WTC11 (cell line): ENCODE results near the gene SUSD1. TPM values are rescaled to one million over a fixed set of nuclear protein-coding genes. Genes with fewer than 3 reads are reported as not detected.

ENCODE experiments used
- ATAC-seq: fragments of 200-7000 bp; cut with Tn5 transposase; 2 replicates; pipeline ENCODE4 v1.10.0; 2021; ENCODE audit warnings: mild to moderate bottlenecking, moderate library complexity
- CTCF ChIA-PET: fragments of 300-600 bp; sonication (Branson Sonifier 250); formaldehyde crosslinking; loops from one replicate; lab custom pipeline; 2021; ENCODE audit warnings: antibody characterized with exemption; lab: Charles Lee
- POLR2A ChIA-PET: fragments of 350-600 bp; sonication (Branson Sonifier 250); formaldehyde crosslinking; loops from one replicate; lab custom pipeline; 2021; ENCODE audit warnings: antibody characterized with exemption; lab: Charles Lee
- DNase-seq: peaks from one replicate; pipeline ENCODE4 v3.0.0; 2021; ENCODE audit warnings: low spot score
- H3K27ac Mint-ChIP-seq: 2 replicates; pipeline ENCODE4 v1.8.0; 2021; ENCODE audit warnings: mixed read lengths
- H3K27me3 Mint-ChIP-seq: 2 replicates; pipeline ENCODE4 v1.8.0; 2021; ENCODE audit warnings: low read depth, mild to moderate bottlenecking, moderate library complexity, mixed read lengths
- H3K36me3 Mint-ChIP-seq: 2 replicates; pipeline ENCODE4 v1.8.0; 2021; ENCODE audit warnings: mixed read lengths
- H3K4me1 Mint-ChIP-seq: 2 replicates; pipeline ENCODE4 v1.8.0; 2022; ENCODE audit warnings: mixed read lengths
- H3K4me3 Mint-ChIP-seq: 2 replicates; pipeline ENCODE4 v1.8.0; 2021; ENCODE audit warnings: mild to moderate bottlenecking, moderate library complexity, mixed read lengths
- H3K9me3 Mint-ChIP-seq: 2 replicates; pipeline ENCODE4 v1.8.0; 2021; ENCODE audit warnings: mixed read lengths
- ARID4B ChIP-seq: sonication (generic); formaldehyde crosslinking; IDR thresholded peaks from 2 replicates; pipeline ENCODE4 v1.8.0; 2023; ENCODE audit warnings: missing genetic modification reagents, mild to moderate bottlenecking, borderline replicate concordance
- ATF6 ChIP-seq: sonication (generic); formaldehyde crosslinking; IDR thresholded peaks from 2 replicates; pipeline ENCODE4 v1.8.1; 2023; ENCODE audit warnings: mild to moderate bottlenecking, missing genetic modification reagents
- MXD4 ChIP-seq: fragments of 250-450 bp; sonication (Bioruptor Pico); IDR thresholded peaks from 2 replicates; pipeline ENCODE4 v1.8.0; 2021; ENCODE audit warnings: mild to moderate bottlenecking, moderate library complexity, borderline replicate concordance
- NFE2L1 ChIP-seq: sonication (generic); formaldehyde crosslinking; IDR thresholded peaks from 2 replicates; pipeline ENCODE4 v1.8.1; 2023; ENCODE audit warnings: missing genetic modification reagents
- NR1H2 ChIP-seq: sonication (generic); formaldehyde crosslinking; IDR thresholded peaks from 2 replicates; pipeline ENCODE4 v1.9.0; 2021; ENCODE audit warnings: mild to moderate bottlenecking, moderate library complexity, missing genetic modification reagents
- SMAD3 ChIP-seq: sonication (generic); formaldehyde crosslinking; IDR thresholded peaks from 2 replicates; pipeline ENCODE4 v1.8.0; 2022; ENCODE audit warnings: missing genetic modification reagents, mild to moderate bottlenecking, borderline replicate concordance
- SP1 ChIP-seq: sonication (generic); formaldehyde crosslinking; conservative IDR thresholded peaks from 2 replicates; pipeline ENCODE4 v1.8.1; 2022; ENCODE audit warnings: missing genetic modification reagents
- TEAD1 ChIP-seq: sonication (generic); formaldehyde crosslinking; IDR thresholded peaks from 2 replicates; pipeline ENCODE4 v1.8.0; 2022; ENCODE audit warnings: mild to moderate bottlenecking, missing genetic modification reagents
- TP53 ChIP-seq: sonication (generic); formaldehyde crosslinking; IDR thresholded peaks from 2 replicates; pipeline ENCODE4 v1.8.1; 2023; ENCODE audit warnings: mild to moderate bottlenecking, missing genetic modification reagents
- USF1 ChIP-seq: sonication (generic); formaldehyde crosslinking; IDR thresholded peaks from 2 replicates; pipeline ENCODE4 v1.8.0; 2022; ENCODE audit warnings: mild to moderate bottlenecking, missing genetic modification reagents
- ZNF396 ChIP-seq: fragments of 250-450 bp; sonication (Bioruptor Pico); IDR thresholded peaks from 2 replicates; pipeline ENCODE4 v1.8.0; 2021; ENCODE audit warnings: mild to moderate bottlenecking, moderate library complexity, borderline replicate concordance
- ZNF416 ChIP-seq: fragments of 250-450 bp; sonication (Bioruptor Pico); IDR thresholded peaks from 2 replicates; pipeline ENCODE4 v1.9.0; 2021; ENCODE audit warnings: mild to moderate bottlenecking, inconsistent platforms
- ZNF425 ChIP-seq: fragments of 250-450 bp; sonication (Bioruptor Pico); conservative IDR thresholded peaks from 2 replicates; pipeline ENCODE4 v1.9.0; 2021; ENCODE audit warnings: mild to moderate bottlenecking
- total RNA-seq: library from RNA; stranded (reverse); gene quantifications from 3 replicates; pipeline ENCODE4 v1.2.3, GENCODE V29; 2021
- TF ChIP-seq, protein P1 (sequence below): sonication (generic); formaldehyde crosslinking; conservative IDR thresholded peaks from 2 replicates; pipeline ENCODE4 v1.8.1; 2022; ENCODE audit warnings: mild to moderate bottlenecking, missing genetic modification reagents
- TF ChIP-seq, protein P2 (sequence below): fragments of 250-450 bp; sonication (Bioruptor Pico); IDR thresholded peaks from 2 replicates; pipeline ENCODE4 v1.8.0; 2021; ENCODE audit warnings: mild to moderate bottlenecking

The SUSD1 gene
- total RNA-seq, 1 experiment from 2014 or later = 5.1 TPM

DNA sequence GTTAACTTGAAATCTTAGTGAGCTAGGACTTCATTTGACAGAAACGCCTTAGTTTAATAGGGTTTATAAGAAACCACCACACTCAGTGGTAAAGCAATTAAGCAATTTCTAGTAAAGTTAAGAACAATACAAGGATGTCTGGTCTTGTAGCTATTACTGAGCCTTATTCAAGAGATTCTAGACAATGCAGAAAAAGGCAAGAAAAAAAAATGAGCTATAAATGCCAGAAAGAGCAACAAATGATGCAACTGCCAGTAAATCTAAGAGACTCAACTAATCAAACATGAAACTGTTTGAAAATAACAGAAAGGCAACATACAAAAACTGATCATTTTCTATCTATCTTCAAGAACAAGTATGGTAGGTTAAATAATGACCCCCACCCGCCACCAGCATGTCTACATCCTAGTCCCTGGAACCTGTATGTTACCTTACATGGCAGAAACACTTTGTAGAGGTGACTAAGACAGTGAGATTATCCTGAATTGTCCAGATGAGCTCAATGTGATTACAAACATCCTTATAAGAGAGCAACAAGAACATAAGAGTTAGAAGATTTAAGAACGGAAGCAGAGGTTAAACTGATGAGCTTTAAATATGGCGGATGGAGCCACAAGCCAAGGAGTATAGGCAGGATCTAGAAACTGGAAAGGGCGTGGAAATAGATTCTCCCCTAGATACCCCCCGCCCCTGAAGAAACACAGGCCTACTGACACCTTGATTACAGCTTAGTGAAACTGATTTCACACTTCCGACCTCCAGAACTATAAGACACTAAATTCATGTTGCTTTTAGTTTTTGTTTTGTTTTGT is 93.0 kb downstream of the SUSD1 start:
- DNase-seq (no peak), ATAC-seq (no peak)
- ChIA-PET POLR2A (no interaction called here), CTCF (interaction anchor here (0.7 to 1.2 kb wide), 2 partner anchors 278 to 460 kb away, joined by 3 read pairs; no protein-coding TSS in a partner anchor)
- peaks cover 4% of the 10 kb centered on the region; the same call in 1 of the 2 replicates for H3K36me3 Mint-ChIP-seq
- H3K9me3 Mint-ChIP-seq = peaks cover 11% of the 10 kb centered on the region
- TF ChIP-seq ZNF416 (CRISPR knock-in tag) (no peak), SP1 (CRISPR knock-in tag) (no peak), TEAD1 (CRISPR knock-in tag) (no peak), ZNF425 (no peak), USF1 (no peak), ARID4B (CRISPR knock-in tag) (no peak), ZNF396 (CRISPR knock-in tag) (no peak), NR1H2 (CRISPR knock-in tag) (no peak), NFE2L1 (CRISPR knock-in tag) (no peak), ATF6 (no peak), MXD4 (no peak), TP53 (no peak), SMAD3 (CRISPR knock-in tag) (no peak)
- TF ChIP-seq, protein P1, sequence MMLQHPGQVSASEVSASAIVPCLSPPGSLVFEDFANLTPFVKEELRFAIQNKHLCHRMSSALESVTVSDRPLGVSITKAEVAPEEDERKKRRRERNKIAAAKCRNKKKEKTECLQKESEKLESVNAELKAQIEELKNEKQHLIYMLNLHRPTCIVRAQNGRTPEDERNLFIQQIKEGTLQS = no peak
- TF ChIP-seq, protein P2, sequence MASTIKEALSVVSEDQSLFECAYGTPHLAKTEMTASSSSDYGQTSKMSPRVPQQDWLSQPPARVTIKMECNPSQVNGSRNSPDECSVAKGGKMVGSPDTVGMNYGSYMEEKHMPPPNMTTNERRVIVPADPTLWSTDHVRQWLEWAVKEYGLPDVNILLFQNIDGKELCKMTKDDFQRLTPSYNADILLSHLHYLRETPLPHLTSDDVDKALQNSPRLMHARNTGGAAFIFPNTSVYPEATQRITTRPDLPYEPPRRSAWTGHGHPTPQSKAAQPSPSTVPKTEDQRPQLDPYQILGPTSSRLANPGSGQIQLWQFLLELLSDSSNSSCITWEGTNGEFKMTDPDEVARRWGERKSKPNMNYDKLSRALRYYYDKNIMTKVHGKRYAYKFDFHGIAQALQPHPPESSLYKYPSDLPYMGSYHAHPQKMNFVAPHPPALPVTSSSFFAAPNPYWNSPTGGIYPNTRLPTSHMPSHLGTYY (CRISPR knock-in tag) = no peak
- H3K27me3 Mint-ChIP-seq = no peaks in the 10 kb centered on the region
- H3K4me1 Mint-ChIP-seq = no peaks in the 10 kb centered on the region
- no peak overlapping the region for H3K27ac Mint-ChIP-seq
- H3K4me3 Mint-ChIP-seq = no peak overlapping the region
